ENCODE data around the gene ACTR5. TPM values are rescaled to one million over a fixed set of nuclear protein-coding genes. Genes with fewer than 3 reads are reported as not detected.

Gene ACTR5
- total RNA-seq, 1 experiment from 2014 or later: 22.0 TPM

GRCh38 chr20:38815446-38815845, 67.2 kb downstream of the ACTR5 start (continued):
- TF ChIP-seq REST (IDR thresholded peaks at IDR 0.05; ENCODE audit: low read depth): no peak
- no peak for TF ChIP-seq POLR2AphosphoS5 (IDR thresholded peaks at IDR 0.05; ENCODE audit: low read depth, low read length)
- no peak for TF ChIP-seq FOSL1 (IDR thresholded peaks at IDR 0.05; ENCODE audit: low read depth)

- no peak for DNase-seq (ENCODE audit: low read depth, low spot score)
- BruUV-seq (replicated peaks): no TSS peak
- Histone ChIP-seq H3K27me3 (ENCODE audit: insufficient read depth, low read length) (no peaks in the 10 kb centered on the region), H3K4me2 (ENCODE audit: low read length) (no peak overlapping the region), H3K36me3 (ENCODE audit: control insufficient read depth in 1 of 2, insufficient read depth in 2 of 2, low read length in 2 of 2) (no peaks in the 10 kb centered on the region), H2AFZ (ENCODE audit: low read depth, low read length, poor library complexity, severe bottlenecking) (no peak overlapping the region), H3K9ac (ENCODE audit: low read length) (no peak overlapping the region), H3K27ac (ENCODE audit: low read depth, low read length) (no peak overlapping the region), H4K20me1 (ENCODE audit: insufficient read depth) (no peaks in the 10 kb centered on the region), H3K9me3 (ENCODE audit: control insufficient read depth in 1 of 2, insufficient read depth in 1 of 2, low read depth in 1 of 2, low read length in 2 of 2) (no peaks in the 10 kb centered on the region), H3K79me2 (ENCODE audit: insufficient read depth, low read length) (no peaks in the 10 kb centered on the region), H3K4me3 (replicated peaks in 1 of 2; ENCODE audit: low read depth in 1 of 2, low read length in 2 of 2) (no peak overlapping the region), H3K9me2 (ENCODE audit: insufficient read depth) (no peaks in the 10 kb centered on the region), H3K4me1 (ENCODE audit: control insufficient read depth in 1 of 2, insufficient read depth in 2 of 2, low read length in 2 of 2) (peaks cover 5 to 6% of the 10 kb centered on the region in 2 experiments; a peak in 2 of 4 replicates)
- ChIA-PET POLR2A (interaction anchor here (0.7 kb wide), 1 partner anchor 1180 kb away, joined by 3 read pairs; no protein-coding TSS in a partner anchor), RAD21 (ENCODE audit: low non-redundant PET in 1 of 2, low total read pairs in 2 of 2, uncharacterized antibody in 2 of 2, unreplicated experiment in 2 of 2) (no interaction called here), CTCF (no interaction called here)
- no peak for TF ChIP-seq EGR1 (IDR thresholded peaks at IDR 0.05; ENCODE audit: low read depth)
- TF ChIP-seq MAX (IDR thresholded peaks at IDR 0.05): no peak
- TF ChIP-seq POLR2A (IDR thresholded peaks at IDR 0.05; ENCODE audit: borderline replicate concordance, extremely low read depth, insufficient read depth, insufficient read length): no peak
- TF ChIP-seq CBX3 (IDR thresholded peaks at IDR 0.05; ENCODE audit: low read depth): no peak
- no peak for TF ChIP-seq JUND (IDR thresholded peaks at IDR 0.05)
- no peak for TF ChIP-seq POLR2AphosphoS5 (IDR thresholded peaks at IDR 0.05; ENCODE audit: low read depth, low read length)
- no peak for TF ChIP-seq EZH2 (IDR thresholded peaks at IDR 0.05)
- no peak for TF ChIP-seq ZFX (IDR thresholded peaks at IDR 0.05)
- TF ChIP-seq ZBTB33 (IDR thresholded peaks at IDR 0.05; ENCODE audit: extremely low read depth, insufficient replicate concordance, low read length): no peak
- intact Hi-C loops (cut with micrococcal nuclease): no loop called here
- no peak for ATAC-seq
These were observed 70.1 kb downstream of the ACTR5 start for GRCh38 chr20:38818113-38819065.

All from HCT116 (cell line).